CD4-positive, alpha-beta T cell treated with Interferon gamma for 1 hour (primary cell): Measurements from ENCODE around the gene COPB2.

Source experiments
- DNase-seq: peaks from one replicate; pipeline ENCODE4 v3.0.0-alpha.2; 2020

The COPB2 gene

DNA sequence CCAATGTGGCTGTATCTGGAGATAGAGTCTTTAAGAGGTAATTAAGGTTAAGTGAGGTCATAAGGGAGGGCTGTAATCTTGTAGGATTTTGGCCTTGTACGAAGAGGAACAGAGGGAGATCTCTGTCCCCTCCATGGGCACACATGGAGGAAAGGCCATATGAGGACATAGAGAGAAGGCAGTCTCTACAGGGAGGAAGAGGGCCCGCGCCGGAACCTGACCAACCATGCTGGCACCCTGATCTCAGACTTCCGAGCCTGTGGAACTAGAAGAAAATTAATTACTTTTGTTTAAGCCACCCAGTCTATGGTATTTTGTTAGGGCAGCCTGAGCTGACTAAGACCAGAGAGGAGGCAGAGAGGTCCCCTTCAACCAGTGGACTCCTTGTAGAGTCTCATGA, 63.3 kb downstream of the COPB2 start:
- DNase-seq = no peak

DNA sequence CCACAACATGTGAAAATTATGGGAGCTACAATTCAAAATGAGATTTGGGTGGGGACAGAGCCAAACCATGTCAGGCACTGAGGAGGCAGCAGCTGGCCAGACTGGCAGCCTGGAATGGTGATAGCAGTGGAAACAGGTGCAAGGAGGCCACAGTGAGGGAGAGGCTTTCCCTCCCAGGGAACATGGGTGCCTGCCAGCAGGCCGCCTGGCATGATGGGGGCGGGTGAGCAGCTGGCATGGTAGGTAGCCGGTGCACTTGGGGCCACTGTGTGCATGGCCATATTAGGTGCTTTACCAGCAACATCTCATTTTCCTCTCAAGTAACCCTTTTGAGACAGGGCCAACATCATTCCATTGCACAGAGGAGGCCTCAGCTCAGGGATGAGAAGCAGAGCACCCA, 63.9 kb downstream of the COPB2 start:
- DNase-seq = no peak

DNA sequence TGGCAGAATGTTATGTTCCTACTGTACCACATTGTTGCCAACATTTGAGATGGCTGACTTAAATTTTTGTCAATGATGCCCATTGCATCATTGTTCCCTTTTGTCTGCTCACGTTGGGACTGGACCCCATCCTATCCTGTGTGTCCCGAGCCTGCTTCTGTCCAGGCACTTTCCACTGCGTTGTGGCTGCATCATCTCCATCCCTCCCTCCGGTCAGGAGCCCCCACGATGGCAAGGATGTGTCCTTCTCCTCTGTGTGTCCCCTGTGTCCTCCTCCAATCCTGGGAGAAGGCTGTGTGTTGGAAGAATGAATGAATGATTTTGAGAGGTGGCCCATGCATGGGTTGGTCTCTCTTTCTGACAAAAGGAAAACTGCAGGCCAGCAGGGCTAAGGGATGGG, 65.0 kb downstream of the COPB2 start:
- no peak for DNase-seq

DNA sequence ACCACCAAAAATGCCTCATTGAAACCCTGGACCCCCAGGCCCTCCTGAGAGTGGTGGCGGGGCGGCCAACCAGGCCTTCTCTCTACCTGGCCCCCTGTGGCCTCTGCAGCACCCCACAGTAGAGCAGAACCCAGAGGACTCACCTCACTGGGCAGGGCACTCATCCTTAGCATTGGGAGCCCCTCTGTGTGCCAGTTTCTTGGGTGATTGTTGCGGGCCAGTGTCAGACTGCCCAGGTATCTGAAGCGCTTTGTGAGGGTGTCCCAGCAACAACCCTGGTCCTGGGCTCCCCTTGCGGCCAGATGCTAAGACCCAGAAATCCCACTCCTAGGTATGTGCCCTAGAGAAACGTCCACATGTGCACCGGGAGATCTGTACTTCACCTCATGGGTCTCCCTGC, 66.3 kb downstream of the COPB2 start:
- DNase-seq = no peak

DNA sequence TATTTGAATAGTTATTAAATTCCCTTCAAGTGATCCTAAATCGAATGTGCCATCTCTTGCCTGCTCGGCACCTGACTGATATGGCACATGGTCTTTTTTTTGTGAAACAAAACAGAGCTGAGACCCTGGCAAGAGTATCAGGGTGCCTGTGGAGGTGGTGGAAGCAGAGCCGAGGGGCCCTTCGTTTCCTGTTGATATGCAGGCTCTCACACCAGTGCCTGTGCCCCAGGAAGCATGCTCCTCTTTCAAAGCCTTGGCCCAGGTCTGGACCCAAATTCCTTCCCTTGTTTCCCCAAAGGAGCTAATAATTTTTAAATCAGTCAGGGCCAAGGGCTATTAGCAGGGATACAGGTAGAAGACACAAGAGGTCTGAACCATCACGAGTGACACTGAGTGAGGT, 67.1 kb downstream of the COPB2 start:
- DNase-seq = no peak

DNA sequence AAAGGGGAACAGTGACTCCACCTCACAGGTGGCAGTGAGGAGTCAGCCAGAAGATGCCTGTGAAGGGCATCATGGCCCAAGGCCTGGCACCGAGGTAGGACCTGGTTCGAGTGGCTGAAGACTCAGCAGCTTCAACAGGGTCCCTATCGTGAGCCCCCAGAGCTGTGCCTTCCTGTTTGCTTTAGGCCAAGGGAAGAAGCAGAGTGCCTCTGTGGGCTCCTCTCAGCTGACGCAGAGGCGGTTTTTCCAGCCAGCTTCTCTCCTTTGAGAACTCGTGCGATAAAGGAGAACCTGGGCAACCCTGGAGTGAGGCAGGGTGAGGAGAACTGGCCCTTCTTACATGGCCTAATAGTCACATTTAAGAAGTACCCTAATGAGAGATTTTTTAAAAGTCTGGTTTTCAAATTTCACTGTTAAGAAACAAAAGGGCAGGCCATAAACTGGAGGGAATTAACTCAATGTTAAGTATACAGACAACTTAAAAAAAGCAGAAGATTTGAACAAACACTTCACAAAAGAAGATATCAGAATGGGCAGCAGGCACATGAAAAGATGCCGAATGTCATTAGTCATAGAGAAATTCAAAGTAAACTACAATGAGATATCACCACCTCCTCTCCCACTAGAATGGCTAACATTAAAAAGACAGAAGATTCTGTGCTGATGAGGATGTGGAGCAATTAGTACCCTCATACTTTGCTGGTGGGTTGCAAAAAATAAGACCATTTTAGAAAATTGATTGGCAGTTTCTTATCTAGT, 68.7 kb downstream of the COPB2 start:
- no peak for DNase-seq

DNA sequence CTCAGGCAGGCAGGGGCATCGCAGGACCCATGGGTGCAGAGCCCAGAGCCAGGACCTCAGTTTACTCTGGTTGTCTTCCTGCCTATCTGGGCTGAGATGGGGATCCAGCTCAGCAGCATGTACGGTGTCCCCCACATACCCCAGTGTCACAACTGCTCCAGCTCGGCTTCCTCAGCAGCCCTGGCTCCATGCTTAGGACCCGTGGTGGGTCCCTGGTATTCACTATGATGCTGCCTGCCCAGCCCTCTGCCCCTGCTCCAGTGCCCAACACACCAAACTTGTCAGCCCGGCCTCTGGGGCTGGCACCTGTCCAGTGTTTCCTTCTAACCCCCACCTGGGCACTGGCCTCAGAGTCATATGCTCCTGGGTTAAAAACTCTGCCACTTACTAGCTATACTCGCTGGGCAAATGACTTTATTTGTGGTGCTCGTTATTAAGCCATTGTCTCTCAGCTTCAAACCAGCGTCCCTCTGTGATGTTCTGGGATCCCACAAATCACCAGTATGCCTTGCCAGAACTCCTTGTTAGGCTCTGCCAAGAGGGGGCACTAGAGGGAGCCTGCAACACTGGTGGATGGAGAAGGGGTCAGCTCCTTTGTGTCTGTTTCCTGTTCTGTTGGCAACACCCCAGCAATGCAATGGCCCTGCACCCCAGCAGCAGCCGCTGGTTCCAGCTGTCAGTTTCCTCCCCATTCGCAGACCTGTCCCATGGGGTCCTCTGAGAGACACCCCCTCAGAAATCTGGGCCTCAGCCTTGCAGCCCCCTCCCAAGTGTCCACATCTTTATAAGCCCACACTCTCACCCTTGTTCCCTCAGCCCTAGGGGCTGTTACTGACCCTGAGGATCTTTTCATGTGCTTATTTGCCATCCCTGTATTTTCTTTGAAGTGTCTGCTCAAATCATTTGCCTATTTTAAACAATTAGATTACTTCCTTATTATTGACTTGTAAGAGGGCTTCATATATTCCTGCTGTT, 69.7 kb downstream of the COPB2 start:
- DNase-seq = no peak

DNA sequence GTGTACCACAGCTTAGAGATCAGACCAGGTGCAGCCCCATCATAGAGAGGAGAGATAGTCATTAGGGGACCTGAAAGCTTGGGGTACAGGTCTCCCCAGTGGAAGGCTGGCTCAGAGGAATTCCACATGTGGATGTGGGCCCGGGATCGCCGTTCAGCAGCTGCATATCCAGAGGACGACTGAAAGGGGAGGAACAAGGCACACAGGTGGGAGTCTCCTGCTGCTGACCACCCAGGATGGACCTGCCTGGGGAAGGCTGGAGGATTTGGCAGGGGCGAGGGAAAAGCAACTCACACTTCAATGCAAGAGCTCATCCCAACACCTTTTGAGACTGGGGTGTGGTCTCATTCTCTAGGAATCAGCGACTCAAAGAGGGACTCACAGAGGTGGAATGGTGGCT, 70.6 kb downstream of the COPB2 start:
- no peak for DNase-seq

DNA sequence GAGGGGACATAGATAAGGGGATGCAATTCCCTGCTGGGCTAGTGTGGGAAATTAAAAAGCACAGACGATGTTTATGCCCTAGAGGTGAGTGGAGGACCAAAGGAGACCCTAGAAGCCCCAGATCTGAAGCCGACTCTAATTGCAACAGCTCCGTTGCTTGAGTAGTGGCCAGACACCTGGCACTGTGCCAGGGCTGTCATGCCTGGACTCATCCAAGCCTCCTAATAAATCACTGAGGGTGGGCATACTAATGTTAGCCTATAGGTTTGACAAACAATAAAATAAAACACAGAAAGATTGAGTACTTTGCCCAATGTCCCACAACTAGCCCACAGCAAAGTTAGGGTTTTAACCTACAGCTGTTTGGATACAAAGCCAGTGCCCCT, 71.0 kb downstream of the COPB2 start:
- no peak for DNase-seq

DNA sequence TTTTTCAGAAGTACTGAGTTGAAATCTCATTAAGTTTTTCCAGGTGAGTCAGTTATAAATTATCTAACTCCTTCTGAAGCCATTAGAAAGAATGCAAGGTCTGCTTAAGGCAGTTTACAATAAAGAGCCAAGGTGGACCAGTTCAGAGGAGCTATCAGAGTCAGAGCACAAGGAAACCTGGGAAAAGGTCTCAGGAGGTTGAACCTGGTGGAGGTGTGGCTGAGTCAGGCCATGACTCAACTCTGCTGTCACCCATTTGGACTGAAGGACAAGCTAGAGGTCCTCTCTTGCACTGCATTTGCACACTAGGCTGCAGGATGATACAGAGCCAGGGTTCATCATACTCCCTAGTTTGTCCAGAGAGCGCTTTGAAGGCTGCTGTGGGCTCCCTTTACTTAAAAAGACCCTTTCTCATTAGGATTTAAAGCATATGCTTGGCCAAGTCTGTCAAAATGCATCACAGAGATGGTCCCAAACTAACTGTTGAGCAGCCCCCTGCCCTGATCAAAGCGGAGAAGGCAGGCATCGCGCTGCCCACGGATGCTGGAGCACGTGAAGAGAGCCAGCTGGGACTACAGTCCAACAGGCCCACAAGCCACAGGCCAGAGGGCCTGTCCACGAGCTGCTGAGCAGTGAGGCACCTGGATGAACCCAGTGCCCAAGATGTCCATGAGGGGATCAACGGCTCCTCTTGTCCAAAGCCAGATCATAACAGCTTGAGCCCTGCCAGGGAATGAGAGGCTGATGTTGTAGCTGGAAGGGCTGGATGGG, 71.6 kb downstream of the COPB2 start:
- no peak for DNase-seq

DNA sequence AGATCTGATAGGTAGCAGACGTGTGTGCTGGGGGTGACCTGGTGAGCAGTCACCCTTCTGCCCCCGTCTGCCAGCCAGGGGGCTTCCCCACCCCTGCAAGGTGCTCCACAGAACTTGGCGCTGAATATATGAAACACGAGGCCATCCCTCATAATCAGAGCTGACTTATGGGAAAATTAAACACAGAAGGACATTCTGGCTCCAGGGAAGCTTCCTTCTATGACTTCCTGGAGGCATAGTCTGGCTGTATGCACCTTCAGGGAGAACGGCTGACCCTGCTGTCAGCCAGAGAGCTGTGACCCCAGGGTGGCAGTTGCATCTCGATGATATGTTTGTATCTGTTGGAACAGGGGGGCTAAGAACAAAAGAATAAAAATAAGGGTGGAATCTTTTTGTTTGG, 72.2 kb downstream of the COPB2 start:
- no peak for DNase-seq

DNA sequence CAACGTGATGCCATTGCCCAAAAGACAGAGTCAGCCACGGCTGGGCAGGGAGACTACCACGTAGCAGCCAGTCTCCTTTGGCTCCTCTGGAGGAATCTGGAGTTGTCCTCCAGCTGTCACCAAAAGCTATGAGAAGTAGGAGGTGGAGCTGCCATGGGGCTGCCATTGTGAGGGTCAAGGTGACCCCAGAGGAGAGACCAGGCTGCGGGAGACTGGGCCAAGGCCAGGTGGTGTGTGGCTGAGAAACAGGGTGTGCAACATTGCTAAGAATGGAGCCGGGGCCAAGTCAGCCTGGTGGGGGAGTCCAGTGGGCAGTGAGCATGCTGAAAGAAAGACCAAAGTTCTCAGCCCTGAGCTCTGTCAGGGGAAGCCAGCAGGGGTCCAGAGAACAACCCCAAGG, 75.5 kb downstream of the COPB2 start:
- no peak for DNase-seq

DNA sequence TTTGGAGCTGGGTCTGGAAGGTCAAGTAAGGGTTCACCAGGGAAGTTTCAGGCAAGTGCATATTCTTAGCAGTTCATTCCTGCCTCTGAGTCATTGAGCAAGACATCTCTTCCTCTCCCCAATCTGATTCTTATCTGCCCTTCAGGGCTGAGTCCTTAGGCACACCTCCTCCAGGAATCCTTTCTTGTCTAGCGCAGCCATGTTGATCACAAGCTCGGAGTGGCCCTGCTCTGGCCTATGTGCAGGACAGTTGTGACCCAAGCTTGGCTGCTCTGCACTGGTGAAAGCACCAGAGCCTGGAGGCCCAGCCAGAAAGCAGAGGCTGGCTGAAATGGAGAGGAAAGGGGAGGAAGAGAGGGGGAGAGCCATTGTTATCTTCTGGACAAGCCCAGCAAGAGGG, 76.5 kb downstream of the COPB2 start:
- no peak for DNase-seq

DNA sequence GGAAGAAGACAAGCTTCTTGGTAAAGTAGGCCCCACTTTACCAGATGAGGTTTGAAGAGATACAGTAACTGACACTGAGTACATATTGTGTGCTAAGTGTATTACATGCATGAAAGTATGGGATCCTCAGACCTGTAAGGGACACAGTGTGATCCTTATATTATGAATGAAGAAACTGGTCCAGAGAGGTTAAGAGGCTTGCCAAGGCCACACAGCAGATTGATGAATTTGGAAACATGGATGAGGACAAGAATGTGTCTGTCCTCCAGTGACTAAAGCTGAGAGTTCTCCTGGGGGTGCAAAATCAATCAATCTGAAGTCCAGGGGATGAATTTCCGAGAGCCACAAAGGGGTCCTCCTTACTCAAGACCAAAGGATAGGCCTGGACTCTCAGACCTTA, 77.0 kb downstream of the COPB2 start:
- DNase-seq = no peak

DNA sequence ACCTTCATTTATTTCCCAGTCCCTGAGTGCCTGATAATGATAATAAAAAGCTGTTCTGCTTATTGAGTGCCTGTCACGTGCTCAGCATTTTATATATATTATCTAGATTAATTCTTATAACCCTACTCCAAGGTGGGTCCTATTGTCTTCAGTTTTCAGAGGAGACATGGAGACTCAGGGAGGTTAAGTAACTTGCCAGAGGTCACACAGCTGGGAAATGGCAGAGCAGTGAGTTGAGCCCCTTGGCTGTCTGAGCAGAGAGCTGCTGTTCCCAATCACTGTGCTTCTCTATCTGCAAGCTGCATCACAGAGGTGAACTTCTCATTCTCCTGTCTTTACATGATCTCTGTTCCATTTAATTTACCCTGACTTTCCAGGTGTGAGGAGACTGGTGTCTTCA, 77.9 kb downstream of the COPB2 start:
- DNase-seq = no peak

DNA sequence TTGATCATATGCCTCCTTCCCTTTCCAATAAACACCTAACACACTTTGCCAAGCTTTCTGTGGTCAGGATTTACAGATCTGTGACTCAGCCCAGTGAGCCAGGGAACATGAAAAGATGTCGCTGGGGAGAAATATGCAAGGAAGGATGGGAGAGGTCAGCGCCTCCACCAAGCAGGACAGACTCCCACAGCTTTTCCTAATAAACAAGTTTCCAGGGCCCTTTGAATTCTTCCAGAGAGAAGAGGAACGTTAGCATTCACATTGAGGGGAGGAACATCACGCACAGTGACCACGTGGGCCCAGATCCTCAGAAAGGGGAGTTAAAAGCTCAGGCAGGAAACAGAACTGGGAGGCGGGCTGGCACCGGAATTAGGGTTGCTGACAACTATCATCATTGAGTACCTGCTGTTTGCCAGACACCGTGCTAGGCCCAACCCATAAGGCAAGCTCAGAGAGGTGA, 78.9 kb downstream of the COPB2 start:
- no peak for DNase-seq

DNA sequence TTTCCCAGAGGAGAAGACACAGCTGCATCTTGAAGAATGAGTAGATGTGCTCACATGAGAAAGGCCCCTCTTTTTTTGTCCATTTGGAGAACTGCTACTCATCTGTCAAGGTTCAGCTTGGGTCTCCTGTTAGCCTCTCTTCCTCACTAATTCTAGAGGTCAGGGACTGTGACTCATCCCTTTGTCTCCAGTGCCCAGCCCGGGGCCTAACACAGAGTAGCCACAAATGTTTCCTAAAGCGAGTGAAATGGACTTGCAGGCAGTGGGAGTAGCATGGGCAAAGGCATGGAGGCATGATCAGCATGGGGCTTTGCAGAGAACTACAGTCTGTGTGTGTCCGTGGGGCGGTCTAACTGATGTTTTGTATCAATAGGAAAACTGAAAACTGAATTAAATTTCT, 79.6 kb downstream of the COPB2 start:
- no peak for DNase-seq

DNA sequence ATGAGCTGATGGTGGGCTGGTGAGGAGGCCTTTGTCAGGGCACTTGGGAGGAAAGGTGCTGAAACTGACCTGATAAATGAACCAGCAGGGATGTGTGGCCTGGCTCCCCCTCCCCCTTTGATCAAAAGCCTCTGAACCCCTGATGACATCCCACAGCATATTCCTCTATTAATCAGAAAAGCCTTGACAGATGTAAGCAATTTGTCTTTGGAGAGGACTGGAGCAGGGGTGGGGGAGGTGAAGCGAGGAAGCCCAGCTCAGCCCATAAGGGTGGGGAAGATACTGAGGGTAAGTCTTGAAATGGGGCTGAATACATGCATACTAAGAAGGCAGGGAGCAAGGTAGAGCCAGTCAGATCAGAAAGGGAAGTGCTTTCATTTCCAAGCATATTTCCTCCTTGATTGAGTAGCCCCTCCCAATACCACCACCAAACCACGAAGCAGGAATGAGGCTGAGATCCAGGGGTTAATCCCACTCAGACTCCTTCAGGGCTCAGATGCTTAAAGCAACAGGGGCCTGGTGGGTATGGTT, 80.3 kb downstream of the COPB2 start:
- no peak for DNase-seq

DNA sequence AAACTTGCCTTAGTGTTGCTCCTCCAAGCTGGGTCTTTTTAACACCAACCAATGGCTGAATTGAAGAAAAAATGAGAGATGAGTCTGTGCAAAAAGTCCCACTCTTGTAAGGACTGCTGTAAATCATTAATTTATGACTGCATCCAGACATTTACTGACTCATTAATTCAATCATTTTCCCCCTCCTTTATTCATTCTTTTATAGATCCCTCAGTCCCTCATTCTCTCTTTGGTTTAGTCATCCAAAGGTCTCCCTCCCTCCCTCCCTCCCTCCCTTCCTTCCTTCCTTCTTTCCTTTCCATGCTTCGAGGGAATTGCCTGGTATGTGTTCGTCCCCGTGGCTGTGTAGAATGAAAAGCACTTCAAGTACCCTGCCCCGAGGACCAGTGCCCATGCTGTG, 80.9 kb downstream of the COPB2 start:
- no peak for DNase-seq

DNA sequence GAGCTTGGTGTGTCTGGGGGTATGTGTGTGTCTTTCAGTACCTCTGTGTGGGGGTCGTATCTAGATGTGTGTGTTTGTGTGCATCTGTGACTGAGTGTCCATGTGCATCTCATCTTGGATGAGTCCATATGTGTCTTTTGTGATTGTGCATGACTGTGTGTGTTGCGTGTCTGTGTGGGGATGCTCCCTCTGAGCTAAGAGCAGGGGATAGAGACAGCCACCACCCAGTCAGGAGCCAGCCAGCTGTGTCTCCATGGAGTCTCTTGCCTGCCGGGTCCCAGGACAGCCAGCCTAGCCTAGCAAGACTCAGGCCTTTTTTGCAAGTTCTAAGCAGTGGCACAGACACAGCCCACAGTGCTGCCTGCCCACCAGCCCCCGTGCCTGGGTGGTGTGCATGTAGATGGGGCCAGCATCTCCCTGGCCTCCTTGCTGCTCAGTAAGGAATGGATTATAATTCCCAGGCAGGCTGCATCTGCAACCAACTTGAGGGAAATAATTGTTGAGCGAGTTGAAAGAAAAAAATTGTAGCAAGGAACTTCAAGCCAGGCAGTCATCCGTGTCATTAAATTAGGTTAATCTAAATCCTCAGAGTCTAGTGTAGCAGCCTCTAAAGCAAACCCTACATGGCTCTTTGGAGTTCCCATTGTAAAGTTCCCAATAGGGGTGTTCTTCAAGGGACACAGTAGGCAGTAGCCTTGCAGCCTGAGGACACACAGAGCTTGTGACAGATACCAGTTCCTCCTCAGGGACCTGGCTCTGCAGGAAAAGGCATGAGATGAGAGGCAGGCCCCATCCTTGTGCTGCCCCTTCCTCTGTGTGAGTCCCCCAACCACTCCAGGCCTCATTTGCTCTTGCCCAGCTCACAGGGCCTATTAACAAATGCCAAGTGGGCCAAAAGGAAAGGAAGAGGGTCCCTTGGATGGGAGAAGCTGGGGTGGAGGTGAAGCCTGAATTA, 81.6 kb downstream of the COPB2 start:
- no peak for DNase-seq
